Measurements from ENCODE around the gene ASCL5. TPM values are rescaled to one million over a fixed set of nuclear protein-coding genes. Genes with fewer than 3 reads are reported as not detected.

Gene ASCL5
- total RNA-seq, 3 donors from 2014 or later = not detected

DNA sequence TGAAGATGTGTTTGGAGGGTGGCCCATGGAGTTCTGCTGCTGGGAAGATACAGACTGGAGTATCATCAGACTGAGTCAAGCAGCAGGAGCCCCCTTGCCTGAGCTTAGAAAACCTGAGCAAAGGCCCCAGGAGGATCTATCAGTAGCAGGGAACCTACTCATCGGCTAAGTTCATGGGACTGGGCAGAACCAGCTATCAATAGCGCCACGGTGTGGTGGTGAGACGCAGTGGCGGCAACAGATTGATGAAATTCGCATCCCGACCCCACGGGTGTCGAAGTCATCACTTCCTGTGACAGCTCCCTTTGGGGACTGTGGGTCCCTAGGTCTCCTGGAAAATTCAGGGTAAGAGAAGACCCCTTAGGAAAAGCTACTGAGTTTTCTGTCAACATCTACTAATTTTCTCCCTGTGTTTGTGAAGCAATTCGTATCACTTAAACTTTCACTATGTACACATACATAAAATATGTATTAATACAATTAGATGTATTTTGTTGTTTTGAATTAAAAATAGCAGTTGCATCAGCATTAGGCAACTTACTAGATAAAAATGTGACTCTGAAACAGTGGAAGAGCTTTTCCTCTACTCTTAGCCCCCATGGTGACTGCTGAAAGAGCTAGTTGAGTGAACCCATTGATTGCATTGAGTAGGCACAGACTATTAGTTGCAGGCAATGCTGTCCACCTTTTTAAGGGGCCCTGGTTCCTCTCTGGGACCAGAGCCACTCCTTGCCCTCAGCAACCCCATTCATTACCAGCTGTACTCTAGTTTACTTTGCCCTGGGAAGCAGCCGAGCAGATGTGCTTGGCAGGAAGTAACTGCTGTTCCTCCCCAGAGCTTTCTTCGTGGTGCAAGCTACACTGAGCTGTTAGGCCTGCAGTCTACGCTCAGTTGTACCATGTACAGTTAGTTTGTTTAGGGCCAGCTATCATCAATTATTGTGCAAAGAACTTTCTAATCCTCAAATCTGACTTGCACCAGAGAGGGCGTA lies 7.5 kb downstream of the ASCL5 start:
- Histone ChIP-seq H3K27me3 (peaks cover 0 to 7% of the 10 kb centered on the region in 2 donors), H3K4me3 (no peak overlapping the region), H3K4me1 (no peaks in the 10 kb centered on the region), H3K9me3 (no peaks in the 10 kb centered on the region), H3K36me3 (no peaks in the 10 kb centered on the region), H3K27ac (no peak overlapping the region)
- no peak for DNase-seq (ENCODE audit: low spot score in 2 of 2)
- TF ChIP-seq POLR2AphosphoS5 (IDR thresholded peaks at IDR 0.05) (no peak), POLR2A (IDR thresholded peaks at IDR 0.05) (no peak)
- TF ChIP-seq, protein P1, sequence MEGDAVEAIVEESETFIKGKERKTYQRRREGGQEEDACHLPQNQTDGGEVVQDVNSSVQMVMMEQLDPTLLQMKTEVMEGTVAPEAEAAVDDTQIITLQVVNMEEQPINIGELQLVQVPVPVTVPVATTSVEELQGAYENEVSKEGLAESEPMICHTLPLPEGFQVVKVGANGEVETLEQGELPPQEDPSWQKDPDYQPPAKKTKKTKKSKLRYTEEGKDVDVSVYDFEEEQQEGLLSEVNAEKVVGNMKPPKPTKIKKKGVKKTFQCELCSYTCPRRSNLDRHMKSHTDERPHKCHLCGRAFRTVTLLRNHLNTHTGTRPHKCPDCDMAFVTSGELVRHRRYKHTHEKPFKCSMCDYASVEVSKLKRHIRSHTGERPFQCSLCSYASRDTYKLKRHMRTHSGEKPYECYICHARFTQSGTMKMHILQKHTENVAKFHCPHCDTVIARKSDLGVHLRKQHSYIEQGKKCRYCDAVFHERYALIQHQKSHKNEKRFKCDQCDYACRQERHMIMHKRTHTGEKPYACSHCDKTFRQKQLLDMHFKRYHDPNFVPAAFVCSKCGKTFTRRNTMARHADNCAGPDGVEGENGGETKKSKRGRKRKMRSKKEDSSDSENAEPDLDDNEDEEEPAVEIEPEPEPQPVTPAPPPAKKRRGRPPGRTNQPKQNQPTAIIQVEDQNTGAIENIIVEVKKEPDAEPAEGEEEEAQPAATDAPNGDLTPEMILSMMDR (IDR thresholded peaks at IDR 0.05) = peak in 1 of 3 donors; percentile 10
- intact Hi-C loops (cut with DNase I; ENCODE audit: low total_unique reads) = no loop called here

DNA sequence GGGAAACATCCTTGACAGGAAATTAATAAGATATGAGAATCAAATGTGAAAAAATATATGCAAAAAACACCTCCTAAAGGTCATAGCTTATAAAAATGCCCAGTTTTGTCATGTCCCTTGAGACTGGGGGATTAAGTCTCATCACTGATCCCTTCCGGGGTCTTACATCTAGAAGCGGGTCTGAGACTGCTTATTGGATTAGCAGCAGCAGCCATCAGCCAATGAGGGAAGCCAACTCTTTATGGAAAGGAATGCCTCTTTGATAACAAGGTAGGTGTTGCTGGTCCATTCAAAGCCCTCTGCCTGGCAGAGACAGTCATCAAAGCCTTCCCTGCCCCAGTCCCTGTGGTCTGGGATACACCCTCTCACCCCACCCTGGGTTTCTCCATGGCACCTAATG lies 10.9 kb downstream of the ASCL5 start:
- intact Hi-C loops (cut with DNase I; ENCODE audit: low total_unique reads) = no loop called here
- H3K27me3 ChIP-seq = peaks cover 0 to 13% of the 10 kb centered on the region in 2 donors
- TF ChIP-seq POLR2AphosphoS5 (IDR thresholded peaks at IDR 0.05) (no peak), POLR2A (IDR thresholded peaks at IDR 0.05) (no peak)
- TF ChIP-seq, protein P1 (IDR thresholded peaks at IDR 0.05) = no peak
- H3K4me1 ChIP-seq = no peaks in the 10 kb centered on the region
- no peaks in the 10 kb centered on the region for H3K36me3 ChIP-seq
- no peak overlapping the region for H3K4me3 ChIP-seq
- no peak overlapping the region for H3K27ac ChIP-seq
- no peaks in the 10 kb centered on the region for H3K9me3 ChIP-seq
- DNase-seq (ENCODE audit: low spot score in 2 of 2) = no peak

DNA sequence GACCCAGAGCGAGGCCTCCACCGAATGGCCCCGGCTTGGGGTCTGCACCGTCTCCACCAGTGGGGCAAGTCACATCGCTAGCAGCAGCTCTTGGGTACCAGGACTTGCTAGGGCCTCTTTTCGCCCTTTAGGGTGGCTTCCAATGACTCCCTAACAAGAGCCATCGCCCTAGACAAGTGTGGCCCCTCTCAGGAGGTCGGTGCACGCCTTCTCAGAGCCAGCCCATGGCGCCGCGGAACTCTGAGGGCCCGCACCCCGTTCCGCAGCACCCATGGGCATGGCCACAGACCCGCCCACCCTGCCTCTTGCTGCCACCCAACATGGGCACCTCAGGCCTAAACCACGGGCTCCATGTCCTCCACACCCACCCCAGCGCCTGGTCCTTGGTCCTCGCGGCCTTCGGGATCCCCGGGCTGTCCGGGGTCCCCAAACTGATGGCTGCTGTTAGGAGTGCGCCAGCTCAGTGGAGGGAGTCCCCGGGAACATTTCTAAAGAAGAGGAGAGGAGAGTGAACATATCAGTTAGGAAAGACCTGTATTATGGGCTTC lies 11.5 kb downstream of the ASCL5 start:
- H3K4me1 ChIP-seq = no peaks in the 10 kb centered on the region
- no peaks in the 10 kb centered on the region for H3K36me3 ChIP-seq
- H3K27ac ChIP-seq = no peak overlapping the region
- peaks cover 0 to 13% of the 10 kb centered on the region in 2 donors for H3K27me3 ChIP-seq
- DNase-seq (ENCODE audit: low spot score in 2 of 2) = no peak
- TF ChIP-seq, protein P1 (IDR thresholded peaks at IDR 0.05) = no peak
- TF ChIP-seq POLR2AphosphoS5 (IDR thresholded peaks at IDR 0.05) (no peak), POLR2A (IDR thresholded peaks at IDR 0.05) (no peak)
- no peak overlapping the region for H3K4me3 ChIP-seq
- H3K9me3 ChIP-seq = no peaks in the 10 kb centered on the region
- intact Hi-C loops (cut with DNase I; ENCODE audit: low total_unique reads) = no loop called here

DNA sequence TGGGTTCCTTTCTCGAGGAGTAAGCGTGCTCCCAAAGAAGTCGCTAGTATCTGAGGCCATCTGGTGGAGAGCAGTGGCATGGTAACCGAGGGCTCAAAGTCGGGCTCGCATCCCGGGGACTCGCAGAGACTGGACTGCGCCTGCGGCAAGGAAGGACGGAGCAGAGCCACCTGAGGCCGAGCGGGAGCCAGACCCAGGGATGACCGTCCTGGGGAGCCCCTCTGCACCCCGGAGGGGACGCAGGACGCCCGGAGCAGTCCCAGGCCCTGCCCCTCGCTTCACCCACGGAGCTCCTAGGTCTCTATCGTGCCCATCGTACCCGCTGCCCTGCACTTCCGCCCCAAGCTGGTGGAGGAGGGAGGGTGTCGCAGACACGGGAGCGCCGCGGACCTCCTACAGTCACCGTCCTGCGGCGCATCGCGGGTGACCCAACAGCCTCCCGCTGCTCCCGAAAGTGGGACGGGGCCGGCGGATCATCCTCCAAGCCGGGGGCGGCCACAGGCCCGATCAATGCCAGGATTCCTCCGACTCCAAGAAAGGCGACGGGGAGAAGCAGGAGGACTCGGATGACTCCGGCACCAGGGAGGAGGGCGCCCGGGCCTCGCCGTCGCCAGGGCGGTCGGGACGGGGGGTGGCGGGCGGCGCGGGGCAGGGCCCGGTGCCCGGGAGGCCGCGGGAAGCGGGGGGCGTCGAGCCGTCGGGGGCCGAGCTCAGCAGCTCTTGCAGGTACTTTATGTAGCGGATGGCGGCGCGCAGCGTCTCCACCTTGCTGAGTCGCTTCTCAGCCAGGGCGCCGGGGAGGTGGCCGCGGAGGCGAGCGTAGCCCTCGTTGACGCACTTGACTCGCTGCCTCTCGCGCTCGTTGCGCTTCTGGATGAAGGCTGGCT lies 12.5 kb downstream of the ASCL5 start:
- TF ChIP-seq, protein P1 (IDR thresholded peaks at IDR 0.05) = peak; percentile 73 to 84 (median 75)
- TF ChIP-seq POLR2A (IDR thresholded peaks at IDR 0.05) = no peak
- H3K27me3 ChIP-seq = peaks cover 0 to 13% of the 10 kb centered on the region in 2 donors
- DNase-seq (ENCODE audit: low spot score in 2 of 2) = peak; percentile 73 to 82
- H3K36me3 ChIP-seq = no peaks in the 10 kb centered on the region
- peak overlapping the region; percentile 50 to 81 (median 62) for H3K4me3 ChIP-seq
- intact Hi-C loops (cut with DNase I; ENCODE audit: low total_unique reads) = no loop called here
- no peaks in the 10 kb centered on the region for H3K9me3 ChIP-seq
- H3K27ac ChIP-seq = peak overlapping the region in 1 of 2 donors; percentile 44
- no peaks in the 10 kb centered on the region for H3K4me1 ChIP-seq

Data from breast epithelium (tissue), 4 donors.